GM23338 (cell line): ENCODE measurements around the gene DUSP19. TPM values are rescaled to one million over a fixed set of nuclear protein-coding genes. Genes with fewer than 3 reads are reported as not detected.

Source experiments
- ATAC-seq: fragments of 200-7000 bp; cut with Tn5 transposase; 3 replicates; pipeline ENCODE4 v1.9.1; 2020
- DNase-seq: peaks from one replicate; pipeline ENCODE4 v3.0.0-alpha.2; 2015; ENCODE audit warnings: low spot score
- H2AFZ ChIP-seq: fragments of 200-600 bp; sonication (generic); 2 replicates; pipeline ENCODE4 v1.8.0; 2016; ENCODE audit warnings: antibody characterized with exemption, mild to moderate bottlenecking, moderate library complexity
- H3F3A ChIP-seq: fragments of 200-600 bp; sonication (generic); replicated peaks from 2 replicates; pipeline ENCODE4 v1.8.0; 2017; ENCODE audit warnings: antibody characterized with exemption, mixed run types, low read depth
- H3K27ac ChIP-seq: fragments of 200-600 bp; sonication (generic); 2 replicates; pipeline ENCODE4 v1.6.1; 2016; ENCODE audit warnings: low read depth
- H3K27me3 ChIP-seq: fragments of 200-600 bp; sonication (generic); 2 replicates; pipeline ENCODE4 v1.8.0; 2016; ENCODE audit warnings: mild to moderate bottlenecking, mixed run types, moderate library complexity; ENCODE audit not compliant: insufficient read depth
- H3K36me3 ChIP-seq: fragments of 200-600 bp; sonication (generic); 2 replicates; pipeline ENCODE4 v1.8.0; 2016; ENCODE audit warnings: mild to moderate bottlenecking; ENCODE audit not compliant: insufficient read depth
- H3K4me1 ChIP-seq: fragments of 200-600 bp; sonication (generic); 2 replicates; pipeline ENCODE4 v1.8.0; 2016; ENCODE audit warnings: mild to moderate bottlenecking, moderate library complexity; ENCODE audit not compliant: insufficient read depth
- H3K4me2 ChIP-seq: fragments of 200-600 bp; sonication (generic); 2 replicates; pipeline ENCODE4 v1.7.1; 2017; ENCODE audit warnings: mixed run types
- H3K4me3 ChIP-seq: fragments of 200-600 bp; sonication (generic); 2 replicates; pipeline ENCODE4 v1.6.1; 2016; ENCODE audit warnings: mixed run types
- H3K79me2 ChIP-seq: fragments of 200-600 bp; sonication (generic); replicated peaks from 2 replicates; pipeline ENCODE4 v1.8.0; 2017; ENCODE audit warnings: mild to moderate bottlenecking; ENCODE audit not compliant: insufficient read depth
- H3K9me2 ChIP-seq: fragments of 200-600 bp; sonication (generic); 2 replicates; pipeline ENCODE4 v1.8.0; 2017; ENCODE audit not compliant: insufficient read depth
- H4K20me1 ChIP-seq: fragments of 200-600 bp; sonication (generic); replicated peaks from 2 replicates; pipeline ENCODE4 v1.8.0; 2017; ENCODE audit warnings: mild to moderate bottlenecking; ENCODE audit not compliant: insufficient read depth
- H3K27ac Mint-ChIP-seq: 2 replicates; pipeline ENCODE4 v1.8.0; 2020; ENCODE audit warnings: inconsistent platforms, mild to moderate bottlenecking, moderate library complexity, mixed read lengths
- H3K27me3 Mint-ChIP-seq: 3 replicates; pipeline ENCODE4 v1.8.0; 2022; ENCODE audit warnings: low read depth, mild to moderate bottlenecking, moderate library complexity, mixed read lengths, inconsistent platforms; ENCODE audit not compliant: insufficient read depth, poor library complexity
- H3K36me3 Mint-ChIP-seq: 3 replicates; pipeline ENCODE4 v1.8.0; 2021; ENCODE audit warnings: low read depth, mild to moderate bottlenecking, inconsistent platforms, moderate library complexity, mixed read lengths
- H3K4me1 Mint-ChIP-seq: 3 replicates; pipeline ENCODE4 v1.8.0; 2020; ENCODE audit warnings: mild to moderate bottlenecking, inconsistent platforms, mixed read lengths
- H3K4me3 Mint-ChIP-seq: 3 replicates; pipeline ENCODE4 v1.8.0; 2021; ENCODE audit warnings: moderate library complexity, mild to moderate bottlenecking, inconsistent platforms, mixed read lengths
- H3K9me3 Mint-ChIP-seq: 3 replicates; pipeline ENCODE4 v1.8.0; 2020; ENCODE audit warnings: moderate library complexity, mild to moderate bottlenecking, inconsistent platforms, mixed read lengths
- CREB1 ChIP-seq: fragments of 250-450 bp; sonication (Bioruptor Pico); IDR thresholded peaks from 2 replicates; pipeline ENCODE4 v1.5.0; 2020; ENCODE audit warnings: low read depth, mild to moderate bottlenecking, moderate library complexity
- CTCF ChIP-seq, 2 experiments: fragments of 200-600 bp in 1 of 2; sonication (generic) in 1 of 2; conservative IDR thresholded peaks; 2 replicates each; pipeline versions ENCODE4 v1.5.1 to v1.6.1; 2016 to 2017; ENCODE audit warnings: antibody characterized with exemption in 2 of 2, low read depth in 2 of 2, mild to moderate bottlenecking in 2 of 2, moderate library complexity in 1 of 2
- ETS1 ChIP-seq: IDR thresholded peaks from 2 replicates; pipeline ENCODE4 v1.6.1; 2016; ENCODE audit warnings: antibody characterized with exemption
- EZH2 ChIP-seq: fragments of 200-600 bp; sonication (generic); IDR thresholded peaks from one replicate; pipeline ENCODE4 v1.8.0; 2017; ENCODE audit warnings: antibody characterized with exemption, mild to moderate bottlenecking, low read depth; ENCODE audit not compliant: unreplicated experiment
- EZH2phosphoT487 ChIP-seq: fragments of 200-600 bp; sonication (generic); IDR thresholded peaks from one replicate; pipeline ENCODE4 v1.8.1; 2018; ENCODE audit warnings: antibody characterized with exemption; ENCODE audit not compliant: unreplicated experiment
- JUNB ChIP-seq: IDR thresholded peaks from one replicate; pipeline ENCODE4 v1.6.1; 2016; ENCODE audit warnings: antibody characterized with exemption; ENCODE audit not compliant: unreplicated experiment
- NANOG ChIP-seq: IDR thresholded peaks from 2 replicates; pipeline ENCODE4 v1.6.1; 2016; ENCODE audit warnings: antibody characterized with exemption, borderline replicate concordance
- POLR2AphosphoS5 ChIP-seq: IDR thresholded peaks from 2 replicates; pipeline ENCODE4 v1.6.1; 2016; ENCODE audit warnings: antibody characterized with exemption, low read depth
- REST ChIP-seq: IDR thresholded peaks from one replicate; pipeline ENCODE4 v1.6.1; 2018; ENCODE audit warnings: antibody characterized with exemption; ENCODE audit not compliant: unreplicated experiment
- STAT1 ChIP-seq: IDR thresholded peaks from one replicate; pipeline ENCODE4 v1.6.1; 2016; ENCODE audit warnings: antibody characterized with exemption; ENCODE audit not compliant: unreplicated experiment
- ZNF114 ChIP-seq: fragments of 250-450 bp; sonication (Bioruptor Pico); IDR thresholded peaks from 2 replicates; pipeline ENCODE4 v1.5.0; 2020; ENCODE audit warnings: mild to moderate bottlenecking, moderate library complexity
- ZNF331 ChIP-seq: fragments of 250-450 bp; sonication (Bioruptor Pico); IDR thresholded peaks from 2 replicates; pipeline ENCODE4 v1.5.0; 2020; ENCODE audit warnings: low read depth, mild to moderate bottlenecking, moderate library complexity
- ZNF462 ChIP-seq: fragments of 250-450 bp; sonication (Bioruptor Pico); IDR thresholded peaks from 2 replicates; pipeline ENCODE4 v1.5.0; 2020; ENCODE audit warnings: mild to moderate bottlenecking, moderate library complexity
- polyA plus RNA-seq: library from polyadenylated mRNA; unstranded; fragments of >200 nt; fragmentation: Nextera tagmentation; extraction: Ambion mirVana; gene quantifications from 2 replicates; pipeline ENCODE4 v1.2.1, GENCODE V29; 2016
- total RNA-seq: library from RNA; depleted of rRNA; stranded (reverse); fragments of >200 nt; shearing (Covaris generic); gene quantifications from 2 replicates; pipeline ENCODE4 v1.2.3, GENCODE V29; 2014

The DUSP19 gene
- total and polyA plus RNA-seq, 2 experiments from 2014 or later, result 1.9 to 2.8 TPM

- peak overlapping the region; percentile 7; the same call in 1 of the 2 replicates for H3K27ac Mint-ChIP-seq
- H3K79me2 ChIP-seq, result peaks cover 100% of the 10 kb centered on the region
- H3K27me3 Mint-ChIP-seq, result no peaks in the 10 kb centered on the region
- no peak overlapping the region for H3K4me3 Mint-ChIP-seq
- ATAC-seq, result no peak
- peaks cover 46% of the 10 kb centered on the region for H3K4me1 Mint-ChIP-seq
- H3K4me3 ChIP-seq, result no peak overlapping the region
- no peaks in the 10 kb centered on the region for H3K36me3 ChIP-seq
- TF ChIP-seq STAT1, result no peak
- no peak for TF ChIP-seq ZNF331 (CRISPR knock-in tag)
- no peak for TF ChIP-seq ETS1
- no peak for TF ChIP-seq ZNF462 (CRISPR knock-in tag)
- TF ChIP-seq POLR2AphosphoS5, result no peak
- no peak for TF ChIP-seq NANOG
- TF ChIP-seq CREB1 (CRISPR knock-in tag), result no peak
- no peak for TF ChIP-seq EZH2phosphoT487
- no peak for TF ChIP-seq JUNB
- TF ChIP-seq ZNF114 (CRISPR knock-in tag), result no peak
- TF ChIP-seq EZH2, result no peak
- no peak for TF ChIP-seq CTCF (conservative IDR thresholded peaks at IDR 0.05; ENCODE audit: low read depth in 2 of 2)
- no peak for TF ChIP-seq REST
- no peaks in the 10 kb centered on the region for H3K9me2 ChIP-seq
- no peaks in the 10 kb centered on the region for H3K9me3 Mint-ChIP-seq
- peaks cover 71% of the 10 kb centered on the region for H4K20me1 ChIP-seq
- H3K4me1 ChIP-seq, result peaks cover 42% of the 10 kb centered on the region
- H3K27me3 ChIP-seq, result no peaks in the 10 kb centered on the region
- no peak overlapping the region for H3K27ac ChIP-seq
- no peak overlapping the region for H2AFZ ChIP-seq
- H3K36me3 Mint-ChIP-seq, result no peaks in the 10 kb centered on the region
- DNase-seq, result no peak
- no peaks in the 10 kb centered on the region for H3F3A ChIP-seq
- no peak overlapping the region for H3K4me2 ChIP-seq
Measured at GRCh38 chr2:183029219-183029618, 49.3 kb upstream of the DUSP19 start.
